GM15510 (cell line): ENCODE results near the gene KMT2A.

ENCODE experiments used
- POLR2A ChIP-seq: IDR thresholded peaks from 3 replicates; pipeline ENCODE4 v1.6.1; 2011; ENCODE audit warnings: borderline replicate concordance; ENCODE audit not compliant: insufficient read length; ENCODE audit errors: extremely low read depth

Gene KMT2A

DNA sequence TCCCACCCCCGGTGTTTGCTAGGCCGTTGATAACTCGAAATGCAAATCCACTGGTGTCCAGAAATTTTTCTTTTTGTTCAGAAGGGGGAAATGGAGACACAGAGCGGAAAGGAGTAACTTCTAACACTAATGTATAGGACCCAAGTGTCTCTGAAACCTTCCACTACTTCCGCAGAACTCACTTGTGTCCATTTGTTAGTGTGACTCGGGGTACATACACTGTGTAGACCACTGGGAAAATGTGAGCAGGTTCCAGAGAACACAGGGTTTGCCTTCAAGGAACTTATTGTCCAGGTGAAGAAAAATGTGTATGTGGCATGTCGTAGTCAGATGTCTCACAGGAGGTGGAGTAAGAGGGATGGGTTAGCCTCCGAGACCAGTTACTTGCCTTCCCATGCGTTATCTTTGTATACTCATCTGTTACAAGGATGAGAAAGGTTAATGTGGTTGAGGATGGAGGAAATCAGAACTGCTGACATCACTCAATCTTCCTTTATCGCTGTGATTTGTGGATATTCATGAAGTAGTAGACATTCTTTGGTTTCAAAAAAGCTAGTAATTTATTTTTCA is 136.8 kb downstream of the KMT2A start:
- no peak for TF ChIP-seq POLR2A

DNA sequence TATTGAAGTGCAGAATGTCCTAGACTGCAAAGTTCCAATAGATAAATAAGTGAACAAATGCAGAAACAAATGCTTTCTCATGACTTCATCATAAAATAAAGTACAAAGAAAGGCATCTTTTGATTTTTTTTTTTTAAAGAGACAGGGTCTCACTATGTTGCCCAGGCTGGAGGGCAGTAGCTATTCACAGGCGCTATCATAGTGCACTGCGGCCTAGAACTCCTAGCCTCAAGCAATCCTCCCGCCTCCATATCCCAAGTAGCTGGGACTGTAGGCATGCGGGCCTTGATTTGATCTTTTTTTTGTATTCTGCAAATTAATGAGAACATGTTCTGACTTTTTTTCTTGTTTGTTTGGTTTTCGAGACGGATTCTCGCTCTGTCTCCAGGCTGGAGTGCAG is 138.3 kb downstream of the KMT2A start:
- TF ChIP-seq POLR2A = no peak
